Lung (tissue), 12 donors: ENCODE measurements around the gene RAB9B. TPM values are rescaled to one million over a fixed set of nuclear protein-coding genes. Genes with fewer than 3 reads are reported as not detected.

Experiments used
- ATAC-seq: fragments of 200-7000 bp; cut with Tn5 transposase; one replicate; pipeline ENCODE4 v1.9.1; 2020; ENCODE audit warnings: moderate number of reproducible peaks; ENCODE audit not compliant: insufficient read depth, low FRiP score
- DNase-seq, 3 donors: peaks; one replicate each; pipeline ENCODE4 v3.0.0-alpha.2; 2013 to 2017
- H3K27ac ChIP-seq, 2 donors: one replicate each; pipeline ENCODE4 v1.5.1; 2013; ENCODE audit warnings: mild to moderate bottlenecking in 2 of 2, moderate library complexity in 2 of 2, control low read depth in 1 of 2, inconsistent platforms in 1 of 2, low read depth in 1 of 2, low read length in 1 of 2
- H3K27me3 ChIP-seq, 3 donors: one replicate each; pipeline ENCODE4 v1.5.1; 2013; ENCODE audit warnings: low read length in 2 of 3; ENCODE audit not compliant: control insufficient read depth in 3 of 3, insufficient read depth in 3 of 3
- H3K36me3 ChIP-seq, 4 donors: one replicate each; pipeline ENCODE4 v1.5.1; 2013; ENCODE audit warnings: low read length in 4 of 4, mild to moderate bottlenecking in 1 of 4, moderate library complexity in 1 of 4; ENCODE audit not compliant: control insufficient read depth in 4 of 4, insufficient read depth in 4 of 4
- H3K4me1 ChIP-seq, 5 donors: one replicate each; pipeline ENCODE4 v1.5.1; 2013; ENCODE audit warnings: low read length in 5 of 5, mild to moderate bottlenecking in 2 of 5, moderate library complexity in 1 of 5; ENCODE audit not compliant: control insufficient read depth in 5 of 5, insufficient read depth in 5 of 5
- H3K4me3 ChIP-seq: one replicate; pipeline ENCODE4 v1.5.1; 2013; ENCODE audit warnings: mild to moderate bottlenecking, control low read depth, moderate library complexity
- H3K9ac ChIP-seq, 2 donors: one replicate each; pipeline ENCODE4 v1.5.1; 2013; ENCODE audit warnings: low read length in 2 of 2, control low read depth in 1 of 2; ENCODE audit not compliant: insufficient read depth in 1 of 2
- H3K9me3 ChIP-seq, 4 donors: one replicate each; pipeline ENCODE4 v1.5.1; 2013; ENCODE audit warnings: low read length in 3 of 4, mild to moderate bottlenecking in 1 of 4, moderate library complexity in 1 of 4; ENCODE audit not compliant: control insufficient read depth in 4 of 4, insufficient read depth in 3 of 4
- CTCF ChIP-seq: IDR thresholded peaks from 2 replicates; pipeline ENCODE4 v1.5.1; 2012; ENCODE audit warnings: mild to moderate bottlenecking; ENCODE audit errors: control extremely low read depth, extremely low read depth
- WGBS, 2 donors: extraction: QIAGEN DNeasy Blood & Tissue Kit; methylation state at CpG; one replicate each; pipeline ENCODE4 v1.1.7; 2013; 5-methylcytosine and 5-hydroxymethylcytosine counted together
- polyA plus RNA-seq, 2 donors: library from polyadenylated mRNA; stranded (reverse); fragments of 200-250 nt; gene quantifications; one replicate each; pipeline ENCODE4 v1.2.1, GENCODE V29; 2013
- total RNA-seq, 2 donors: library from RNA; depleted of rRNA in 1 of 2; stranded (reverse); fragments of >200 nt in 1 of 2; gene quantifications; one replicate each; pipeline ENCODE4 v1.2.1, GENCODE V29; 2014 to 2021
- donor health status: control.
- donor health status: control.
- donor health status: Bipolar disorder and iron deficiency.
- donor health status: healthy.
- donor health status: DM: yes; HTN: yes; CAD: no.

The RAB9B gene
- total and polyA plus RNA-seq, 4 donors, result 0.16 to 3.3 (median 0.46) TPM

DNA sequence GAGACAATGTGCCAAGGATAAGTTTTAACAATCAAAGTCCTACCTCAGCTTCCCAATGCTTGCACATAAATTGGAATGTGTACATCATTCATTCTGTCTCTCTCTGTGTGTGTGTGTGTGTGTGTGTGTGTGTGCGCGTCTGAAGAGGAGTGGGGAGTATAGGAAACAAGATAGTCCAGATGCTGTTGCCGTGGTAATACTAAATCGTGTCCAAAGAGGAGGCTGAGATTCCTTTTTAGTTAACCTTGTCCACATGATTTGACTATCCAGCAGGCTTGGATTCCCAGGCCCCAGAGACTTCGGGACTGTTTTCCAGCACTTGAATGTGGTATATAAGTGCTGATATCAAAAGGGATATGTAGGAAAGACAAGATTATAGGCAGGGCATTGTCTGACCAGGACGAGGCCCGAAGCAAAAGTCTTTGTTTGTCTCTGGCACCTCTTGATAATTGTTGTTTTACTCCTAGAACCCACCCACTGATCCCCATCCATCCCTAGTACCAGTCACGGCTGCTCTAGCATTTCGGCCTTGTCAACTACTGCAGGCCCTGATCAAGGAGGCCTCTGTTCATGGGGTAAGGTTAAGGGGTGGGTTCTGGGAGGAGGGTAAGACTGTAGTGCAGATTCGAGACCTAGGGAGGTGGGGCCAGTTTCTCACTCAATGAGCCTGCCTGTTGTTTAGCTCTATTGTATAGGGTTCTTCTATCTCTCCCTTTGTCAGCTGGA lies 51.6 kb downstream of the RAB9B start:
- no peak overlapping the region for H3K9ac ChIP-seq
- H3K36me3 ChIP-seq, result no peaks in the 10 kb centered on the region
- DNase-seq, result no peak
- no peaks in the 10 kb centered on the region for H3K9me3 ChIP-seq
- peaks cover 0 to 19% (median 5%) of the 10 kb centered on the region in 5 donors for H3K4me1 ChIP-seq
- no peak for TF ChIP-seq CTCF
- peaks cover 7 to 53% (median 15%) of the 10 kb centered on the region in 3 donors for H3K27me3 ChIP-seq
- H3K27ac ChIP-seq, result no peak overlapping the region
- H3K4me3 ChIP-seq, result no peak overlapping the region
- 83 to 94% methylated on average over 9 to 10 of the region's 10 CpGs for WGBS, 2 donors
- no peak for ATAC-seq

DNA sequence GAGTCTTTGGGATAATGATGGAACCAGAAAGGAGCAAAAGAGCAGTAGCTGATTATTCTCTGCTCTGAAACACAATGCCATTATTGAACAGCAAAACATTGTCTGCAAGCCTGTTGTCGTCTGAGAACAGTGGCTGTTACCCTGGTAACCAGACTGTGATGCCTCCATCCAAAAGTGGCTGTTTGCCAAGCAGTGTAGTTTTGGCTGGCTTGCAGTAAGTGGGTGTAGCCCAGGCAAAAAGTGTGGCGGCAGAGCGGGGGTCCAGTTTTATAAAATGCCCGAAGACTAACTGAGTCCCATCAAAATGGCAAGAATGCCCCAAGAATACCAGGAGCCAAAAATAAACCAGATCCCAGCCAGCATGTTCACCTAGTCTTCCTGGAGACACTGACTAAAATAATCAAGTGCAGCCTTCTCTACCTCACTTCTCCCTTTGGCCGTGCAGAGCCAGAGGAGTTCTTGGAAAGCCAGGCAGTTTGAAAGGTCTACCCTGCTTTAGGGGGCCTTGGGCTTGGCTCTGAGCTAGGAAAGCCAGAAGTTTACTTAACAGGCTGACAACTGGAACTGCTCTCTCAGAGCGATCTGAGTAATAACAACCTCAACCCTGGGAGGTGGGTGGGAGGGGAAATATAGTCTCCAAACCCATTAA lies 52.8 kb downstream of the RAB9B start:
- no peak for TF ChIP-seq CTCF
- peak; percentile 76 to 80 (median 76) for DNase-seq
- Histone ChIP-seq H3K9ac (no peak overlapping the region), H3K27ac (no peak overlapping the region), H3K4me1 (peaks cover 0 to 19% (median 5%) of the 10 kb centered on the region in 5 donors), H3K4me3 (no peak overlapping the region), H3K9me3 (no peaks in the 10 kb centered on the region), H3K27me3 (peaks cover 7 to 63% (median 12%) of the 10 kb centered on the region in 3 donors), H3K36me3 (no peaks in the 10 kb centered on the region)
- 68 to 72% methylated on average over 6 of the region's 6 CpGs for WGBS, 2 donors
- ATAC-seq, result no peak

DNA sequence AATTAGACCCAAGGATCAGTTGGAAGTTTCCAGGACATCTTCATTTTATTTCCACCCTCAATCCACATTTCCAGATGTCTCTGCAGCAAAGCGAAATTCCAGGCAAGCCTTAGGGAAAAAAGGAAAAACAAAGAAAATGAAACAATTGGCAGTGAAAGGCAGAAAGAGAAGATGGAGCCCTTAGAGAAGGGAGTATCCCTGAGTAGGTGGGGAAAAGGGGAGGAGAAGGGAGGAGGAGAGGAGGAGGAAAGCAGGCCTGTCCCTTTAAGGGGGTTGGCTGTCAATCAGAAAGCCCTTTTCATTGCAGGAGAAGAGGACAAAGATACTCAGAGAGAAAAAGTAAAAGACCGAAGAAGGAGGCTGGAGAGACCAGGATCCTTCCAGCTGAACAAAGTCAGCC lies 55.5 kb downstream of the RAB9B start, which contains the start of gene PLP1:
Gene PLP1, plus strand, starts transcription at position 295 of the 400 bp plus-strand sequence. CDS start 156 bp downstream, outside the sequence.
- Histone ChIP-seq H3K27me3 (peaks cover 7 to 57% (median 8%) of the 10 kb centered on the region in 3 donors), H3K27ac (no peak within 1 kb of the TSS), H3K36me3 (no peaks in the 10 kb centered on the region), H3K4me3 (no peak within 1 kb of the TSS), H3K9me3 (no peaks in the 10 kb centered on the region), H3K9ac (no peak within 1 kb of the TSS), H3K4me1 (peaks cover 0 to 7% (median 0%) of the 10 kb centered on the region in 5 donors)
- 74 to 85% methylated on average over 2 of the region's 2 CpGs for whole genome bisulfite sequencing, 2 donors
- TF ChIP-seq CTCF, result no peak
- no peak for ATAC-seq
- DNase-seq, result no peak
